Measurements from ENCODE around the gene METTL22.

METTL22 gene

GRCh38 chr16:8668113-8668512 is 46.6 kb downstream of the METTL22 start:
- no peak for DNase-seq (ENCODE audit: low spot score)

DNA sequence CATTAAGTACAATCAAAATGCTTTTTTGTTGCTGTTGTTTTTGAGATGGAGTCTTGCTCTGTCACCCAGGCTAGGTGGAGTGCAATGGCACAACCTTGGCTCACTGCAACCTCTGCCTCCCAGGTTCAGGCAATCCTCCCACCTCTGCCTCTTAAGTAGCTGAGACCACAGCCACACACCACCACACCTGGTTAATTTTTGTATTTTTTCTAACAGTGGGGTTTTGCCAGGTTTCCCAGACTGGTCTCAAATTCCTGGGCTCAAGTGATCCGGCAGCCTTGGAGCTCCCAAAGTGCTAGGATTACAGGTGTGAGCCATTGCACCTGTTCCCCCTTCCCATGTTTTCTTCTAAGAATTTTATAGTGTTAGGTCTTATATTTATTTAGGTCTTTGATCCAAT is 48.0 kb downstream of the METTL22 start:
- DNase-seq (ENCODE audit: low spot score), result no peak

- no peak for DNase-seq (ENCODE audit: low spot score)
These were observed 48.6 kb downstream of the METTL22 start for GRCh38 chr16:8670014-8670560.

DNA sequence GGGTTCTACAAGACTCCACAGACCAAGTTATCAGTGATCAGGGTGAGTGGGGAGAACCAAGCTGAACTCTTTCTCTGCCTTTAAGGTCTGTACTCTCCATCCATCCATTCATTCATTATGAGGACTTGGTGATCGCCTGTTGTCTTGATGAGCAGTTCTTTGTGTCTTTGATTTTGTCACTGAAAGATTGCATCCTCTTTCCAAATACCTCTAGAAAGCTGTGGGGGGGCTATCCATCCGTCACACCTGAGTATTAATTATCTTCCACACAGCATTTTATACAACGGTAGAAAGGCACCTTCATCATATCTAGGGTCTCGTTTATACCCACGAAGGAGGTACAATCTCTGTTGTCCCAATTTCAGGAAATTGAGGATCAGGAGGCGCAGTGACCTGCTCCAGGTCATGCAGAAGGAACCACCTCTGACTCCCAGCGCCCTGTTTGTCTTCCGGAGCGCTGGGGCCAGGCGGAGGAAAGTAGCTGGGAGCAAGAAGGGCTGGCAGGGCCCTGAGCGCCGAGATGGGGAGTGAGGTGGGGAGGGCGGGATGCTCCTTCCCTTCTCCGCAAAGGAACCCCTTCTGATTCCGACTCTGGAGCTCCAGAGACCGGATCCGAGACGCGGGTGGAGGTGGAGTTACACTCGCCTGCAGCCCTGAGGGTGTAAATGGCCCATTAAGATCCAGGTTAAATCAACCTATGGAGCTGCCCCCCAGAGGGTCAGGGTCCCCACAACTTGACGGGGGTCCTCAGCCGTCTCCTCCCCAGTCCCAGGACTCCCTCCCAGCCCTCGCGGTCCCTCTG is 52.3 kb downstream of the METTL22 start:
- no peak for DNase-seq (ENCODE audit: low spot score)

GRCh38 chr16:8674413-8675022 is 53.0 kb downstream of the METTL22 start, which contains the start of gene ABAT:
TSS of gene ABAT (plus strand) at chr16:8674617. CDS start at chr16:8735740, 61,123 bp downstream.
- peak; percentile 100 for DNase-seq (ENCODE audit: low spot score)

DNA sequence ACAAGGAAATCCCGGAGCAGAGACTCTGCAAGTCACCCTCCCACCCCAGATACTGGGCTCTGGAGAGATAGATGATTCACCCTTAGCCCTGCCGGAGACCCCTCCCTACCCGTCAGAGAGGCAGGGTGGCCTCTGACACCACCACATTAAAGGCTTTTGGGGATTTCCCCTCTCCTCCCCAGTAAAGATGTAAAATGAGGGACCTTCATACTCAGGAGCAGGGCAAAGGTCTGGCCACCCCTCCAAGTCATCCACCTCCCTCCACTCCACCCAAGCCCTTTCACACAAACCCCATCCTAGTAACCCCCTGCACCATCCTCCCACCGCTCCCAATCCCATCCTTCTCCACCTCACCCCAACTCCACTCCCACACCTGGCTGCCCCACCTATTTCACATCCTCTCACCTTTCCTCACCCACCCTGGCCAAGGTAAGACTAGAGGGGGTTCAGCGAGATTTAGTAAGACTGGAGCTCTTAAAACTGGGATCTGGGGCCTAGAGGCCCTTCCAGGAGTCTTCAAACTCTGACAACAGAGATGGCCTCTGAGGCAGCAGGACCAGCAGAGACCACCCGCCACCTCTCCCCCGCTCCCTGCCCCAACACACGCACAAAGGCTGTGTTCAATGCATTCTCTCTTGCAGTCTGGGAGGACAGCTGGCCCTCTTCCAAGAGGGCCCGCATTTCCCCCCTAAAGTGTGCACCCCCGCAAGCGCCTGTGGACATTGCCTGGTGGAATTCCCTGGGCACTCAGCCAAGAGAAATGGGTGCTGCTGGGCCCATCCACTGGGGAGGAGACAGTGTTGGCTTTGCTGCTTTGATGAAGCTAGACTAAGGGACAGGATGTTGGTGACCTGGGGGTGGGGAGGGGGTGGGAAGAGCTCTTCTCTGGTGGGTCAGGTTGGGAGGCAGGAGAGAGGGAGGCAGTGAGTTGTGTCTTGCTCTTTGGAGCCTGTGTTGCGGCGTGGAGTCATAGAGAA is 54.0 kb downstream of the METTL22 start:
- no peak for DNase-seq (ENCODE audit: low spot score)

- no peak for DNase-seq (ENCODE audit: low spot score)
These were observed 54.7 kb downstream of the METTL22 start for GRCh38 chr16:8676160-8676547.

DNA sequence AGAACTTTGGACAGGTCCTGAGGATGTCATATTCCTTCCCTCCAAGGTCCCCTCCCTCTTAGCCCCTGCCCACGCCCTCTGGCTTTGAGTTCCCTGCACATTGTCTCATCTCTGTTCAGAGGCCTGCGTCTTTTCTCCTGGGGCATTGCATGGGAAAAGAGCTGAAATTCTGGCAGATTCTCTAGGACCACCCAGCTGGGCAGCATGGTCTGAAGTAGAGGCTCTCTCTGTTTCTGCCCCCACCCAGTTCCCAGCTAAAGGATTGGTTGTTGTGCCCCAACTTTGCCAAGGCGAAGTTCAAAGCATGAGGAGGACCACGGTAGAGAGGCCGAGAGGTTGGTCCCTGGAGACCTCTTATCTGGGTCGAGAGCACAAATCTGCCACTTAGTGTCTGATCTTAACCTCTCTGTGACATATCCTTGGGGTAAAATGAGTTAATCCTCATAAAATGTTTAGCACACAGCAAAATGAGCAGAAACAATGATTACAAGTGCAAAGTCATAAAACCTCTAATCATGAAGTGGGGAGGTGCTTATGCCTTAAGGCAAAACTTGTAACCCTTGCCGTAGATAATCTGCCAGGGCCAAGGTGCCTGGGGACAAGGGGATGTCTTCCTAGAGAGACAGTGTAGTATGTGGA is 55.4 kb downstream of the METTL22 start:
- DNase-seq (ENCODE audit: low spot score), result no peak

- peak; percentile 35 for DNase-seq (ENCODE audit: low spot score)
These were observed 56.0 kb downstream of the METTL22 start for GRCh38 chr16:8677481-8677880.

GRCh38 chr16:8678068-8678927 is 56.8 kb downstream of the METTL22 start:
- peak; percentile 37 for DNase-seq (ENCODE audit: low spot score)

- DNase-seq (ENCODE audit: low spot score), result no peak
These were observed 57.7 kb downstream of the METTL22 start for GRCh38 chr16:8679151-8679550.

DNA sequence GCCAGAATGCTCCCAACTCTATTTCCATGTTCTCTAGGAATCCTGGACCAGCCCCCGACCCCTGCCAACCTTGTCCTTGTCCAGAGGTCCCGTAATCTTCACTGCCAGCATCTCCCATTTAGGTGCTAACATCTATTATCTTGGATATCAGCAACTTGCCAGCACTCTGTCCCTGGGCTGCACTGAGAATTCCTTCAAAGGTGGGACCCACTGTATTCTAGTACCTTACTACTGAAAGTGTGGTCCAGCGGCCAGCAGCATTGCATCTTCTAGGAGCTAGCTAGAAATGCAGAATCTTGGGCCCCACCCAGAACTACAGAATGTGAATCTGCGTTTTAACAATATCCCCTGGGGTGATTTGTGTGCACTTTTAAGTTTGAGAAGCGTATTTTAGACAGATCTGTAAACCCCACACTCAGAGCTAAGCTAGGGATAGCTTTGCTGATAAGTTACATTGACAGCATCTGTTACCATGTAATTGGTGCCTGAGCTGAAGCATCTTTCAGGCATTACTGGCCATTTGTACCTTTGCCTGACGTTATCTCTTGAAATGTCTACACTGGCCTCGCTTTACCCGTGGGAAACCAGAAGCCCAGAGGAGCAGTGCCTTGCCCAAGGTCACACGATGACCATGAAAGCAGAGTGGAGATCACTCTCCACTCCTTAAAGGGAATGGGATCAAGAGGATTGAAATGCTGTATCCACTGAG is 61.2 kb downstream of the METTL22 start:
- DNase-seq (ENCODE audit: low spot score), result no peak

- no peak for DNase-seq (ENCODE audit: low spot score)
These were observed 62.1 kb downstream of the METTL22 start for GRCh38 chr16:8683640-8684039.

DNA sequence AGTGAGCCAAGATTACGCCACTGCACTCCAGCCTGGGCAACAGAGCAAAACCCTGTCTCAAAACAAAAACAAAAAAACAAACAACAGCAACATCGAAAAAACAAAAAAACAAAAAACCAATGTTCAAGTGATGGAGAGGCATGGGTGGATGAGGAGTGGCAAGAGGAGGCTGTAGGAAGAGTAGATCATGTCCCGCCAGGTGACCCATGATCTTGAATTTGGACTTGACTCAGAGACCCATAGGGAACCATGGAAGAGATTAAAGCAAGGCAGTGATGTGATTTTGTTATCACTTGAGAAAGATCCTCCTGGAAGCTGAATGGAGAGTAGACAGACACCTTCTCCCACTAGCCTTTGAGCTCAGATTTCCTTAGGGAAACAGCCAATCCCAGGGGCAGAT is 64.1 kb downstream of the METTL22 start:
- DNase-seq (ENCODE audit: low spot score), result no peak

- DNase-seq (ENCODE audit: low spot score), result no peak
These were observed 64.6 kb downstream of the METTL22 start for GRCh38 chr16:8686031-8686621.

- no peak for DNase-seq (ENCODE audit: low spot score)
These were observed 65.4 kb downstream of the METTL22 start for GRCh38 chr16:8686879-8687278.

DNA sequence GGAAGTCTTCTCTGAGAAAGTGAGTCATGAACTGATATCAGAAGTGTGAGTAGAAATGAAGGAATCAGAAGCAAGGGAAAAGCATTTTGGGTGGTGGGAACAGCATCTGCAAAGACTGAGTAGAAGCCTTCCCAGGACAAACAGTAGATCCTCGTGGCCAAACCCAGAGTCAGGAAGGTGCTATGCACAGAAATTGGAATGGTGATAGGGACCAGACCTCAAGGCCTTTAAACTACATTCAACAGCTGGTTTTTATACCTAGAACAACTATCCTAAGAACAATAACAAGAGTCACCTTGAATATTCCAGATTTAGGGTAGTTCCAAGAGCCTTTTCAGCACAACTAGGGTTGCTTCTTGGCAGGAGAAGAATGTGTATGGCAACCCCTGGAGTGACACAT is 68.2 kb downstream of the METTL22 start:
- DNase-seq (ENCODE audit: low spot score), result no peak

DNA sequence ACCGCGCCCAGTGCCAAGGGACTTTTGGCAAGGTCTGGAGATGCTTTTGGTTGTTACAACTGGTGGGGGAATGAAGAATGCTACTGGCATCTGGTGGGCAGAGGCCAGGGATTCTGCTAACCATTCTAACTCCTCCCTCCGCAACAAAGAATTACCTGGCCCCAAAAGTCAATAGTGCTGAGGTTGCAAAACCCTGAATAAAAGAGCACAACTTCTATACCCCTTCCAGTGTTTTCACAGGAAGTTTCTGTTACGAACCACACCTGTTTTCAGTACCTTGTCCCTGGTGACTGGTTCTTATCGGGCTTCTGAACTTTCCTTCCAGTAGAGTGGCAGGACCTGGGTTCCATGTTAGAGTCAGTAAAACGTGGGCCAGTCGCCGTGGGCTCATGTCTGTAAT is 70.2 kb downstream of the METTL22 start:
- no peak for DNase-seq (ENCODE audit: low spot score)
